CD4-positive, alpha-beta T cell treated with Interleukin-4 for 1 hour (primary cell): ENCODE measurements around the gene TPCN2.

Experiments
- DNase-seq, 2 donors: peaks; one replicate each; pipeline ENCODE4 v3.0.0-alpha.2; 2020 to 2022

The TPCN2 gene

DNA sequence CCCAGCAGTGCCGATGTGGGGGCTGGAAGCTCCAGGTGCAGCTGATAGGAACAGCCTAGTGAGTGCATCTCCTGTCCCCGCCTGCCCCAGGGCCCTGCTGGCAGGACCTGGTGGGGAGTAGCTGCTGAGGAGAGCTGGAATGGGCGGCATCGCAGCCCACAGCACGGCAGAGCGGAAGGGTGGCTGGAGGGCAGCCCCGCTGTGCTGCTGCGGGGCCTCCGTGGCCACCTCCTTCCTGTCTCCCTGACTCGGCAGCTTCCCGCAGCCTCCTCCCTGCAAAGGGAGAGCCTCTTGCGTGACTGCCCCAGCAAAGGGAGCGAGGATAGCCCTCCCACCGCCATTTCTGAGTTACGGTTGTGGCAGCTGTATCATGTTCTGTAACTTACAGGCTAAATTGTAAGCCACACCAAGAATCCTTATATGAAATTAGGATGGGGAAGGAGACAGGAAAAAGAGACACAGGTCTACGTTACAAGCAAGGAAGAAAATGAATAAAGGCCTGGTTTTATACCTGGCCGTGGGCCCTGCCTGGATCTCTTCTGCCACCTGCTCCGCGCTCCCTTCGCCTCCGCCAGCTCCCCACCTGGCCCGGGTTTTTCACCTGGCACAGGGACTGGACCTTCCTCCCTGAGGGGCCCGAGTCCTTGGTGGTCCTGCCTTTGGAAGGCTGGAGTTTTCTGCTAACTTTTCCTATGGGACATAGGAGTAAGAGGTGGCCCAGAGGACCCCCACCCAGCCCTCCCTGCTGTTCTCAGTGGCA lies 10.0 kb downstream of the TPCN2 start:
- DNase-seq, result no peak

GRCh38 chr11:69059429-69059828 lies 10.7 kb downstream of the TPCN2 start:
- no peak for DNase-seq

DNA sequence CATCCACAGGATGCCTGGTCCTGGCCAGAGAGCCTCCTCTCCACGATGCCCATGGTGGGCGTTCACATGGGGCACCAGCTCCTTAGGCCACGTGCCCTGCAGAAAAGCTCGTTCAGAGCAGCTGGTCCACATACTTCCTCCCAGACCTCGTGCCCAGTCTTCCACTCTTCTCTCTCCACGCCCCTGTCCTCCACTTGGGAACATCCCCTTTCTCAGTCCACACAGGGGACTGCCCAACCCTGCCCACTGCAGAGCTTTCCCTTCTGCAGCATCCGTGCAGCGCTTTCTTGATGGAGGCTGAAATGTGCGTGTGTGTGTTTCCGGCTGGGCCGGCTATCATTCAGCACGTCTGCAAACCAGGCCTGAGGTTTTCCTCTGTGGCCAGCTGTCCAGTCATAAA lies 11.3 kb downstream of the TPCN2 start:
- no peak for DNase-seq

- DNase-seq, result no peak
These were observed 12.3 kb downstream of the TPCN2 start for GRCh38 chr11:69060806-69061712.

DNA sequence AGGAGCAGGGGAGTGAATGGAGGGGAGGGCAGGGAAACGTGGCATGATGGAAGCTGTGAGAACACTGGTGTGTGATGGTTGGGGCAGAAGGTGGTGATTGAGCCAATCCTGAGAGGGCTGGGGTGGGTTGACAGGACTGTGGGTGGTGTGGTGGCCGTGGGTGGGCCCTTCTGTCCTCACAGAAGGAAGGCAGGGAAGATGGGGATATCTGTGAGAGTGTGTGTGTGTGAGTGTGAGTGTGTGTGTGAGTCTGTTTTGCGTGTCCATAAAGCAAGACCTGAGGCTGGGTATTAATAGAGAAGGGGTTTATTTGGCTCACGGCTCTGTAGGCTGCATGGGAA lies 13.0 kb downstream of the TPCN2 start:
- no peak for DNase-seq

DNA sequence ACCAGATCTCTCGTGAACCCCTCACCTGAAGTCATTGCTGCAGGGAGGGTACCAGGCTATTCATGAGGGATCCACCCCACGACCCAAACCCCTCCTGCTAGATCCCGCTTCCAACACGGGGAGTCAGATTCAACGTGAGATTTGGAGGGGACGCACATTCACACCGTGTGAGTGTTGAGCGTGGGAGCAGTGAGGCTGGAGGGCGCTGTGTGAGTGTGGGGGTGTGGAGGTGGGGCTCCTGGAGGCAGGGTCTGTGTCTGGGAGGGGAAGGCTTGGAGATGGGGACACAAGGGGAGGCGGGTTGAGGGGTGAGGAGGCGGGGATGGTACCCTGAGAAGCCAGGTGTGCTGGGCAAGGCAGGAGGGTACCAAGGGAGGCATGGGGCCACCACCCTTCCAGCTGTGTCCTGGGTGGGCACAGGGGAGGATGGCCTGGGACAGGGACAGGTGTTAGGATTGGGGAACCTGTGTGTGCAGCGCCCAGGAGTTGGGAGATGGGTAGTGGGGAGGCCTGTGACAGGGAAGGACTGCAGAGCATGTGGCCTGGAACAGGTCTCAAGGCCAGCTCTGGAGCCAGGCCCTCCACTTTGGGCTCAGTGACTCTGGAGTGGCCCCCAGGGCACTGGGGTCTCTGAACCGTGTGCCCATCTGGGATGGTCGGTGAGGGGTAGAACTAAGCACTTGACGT lies 13.6 kb downstream of the TPCN2 start:
- DNase-seq, result no peak

DNA sequence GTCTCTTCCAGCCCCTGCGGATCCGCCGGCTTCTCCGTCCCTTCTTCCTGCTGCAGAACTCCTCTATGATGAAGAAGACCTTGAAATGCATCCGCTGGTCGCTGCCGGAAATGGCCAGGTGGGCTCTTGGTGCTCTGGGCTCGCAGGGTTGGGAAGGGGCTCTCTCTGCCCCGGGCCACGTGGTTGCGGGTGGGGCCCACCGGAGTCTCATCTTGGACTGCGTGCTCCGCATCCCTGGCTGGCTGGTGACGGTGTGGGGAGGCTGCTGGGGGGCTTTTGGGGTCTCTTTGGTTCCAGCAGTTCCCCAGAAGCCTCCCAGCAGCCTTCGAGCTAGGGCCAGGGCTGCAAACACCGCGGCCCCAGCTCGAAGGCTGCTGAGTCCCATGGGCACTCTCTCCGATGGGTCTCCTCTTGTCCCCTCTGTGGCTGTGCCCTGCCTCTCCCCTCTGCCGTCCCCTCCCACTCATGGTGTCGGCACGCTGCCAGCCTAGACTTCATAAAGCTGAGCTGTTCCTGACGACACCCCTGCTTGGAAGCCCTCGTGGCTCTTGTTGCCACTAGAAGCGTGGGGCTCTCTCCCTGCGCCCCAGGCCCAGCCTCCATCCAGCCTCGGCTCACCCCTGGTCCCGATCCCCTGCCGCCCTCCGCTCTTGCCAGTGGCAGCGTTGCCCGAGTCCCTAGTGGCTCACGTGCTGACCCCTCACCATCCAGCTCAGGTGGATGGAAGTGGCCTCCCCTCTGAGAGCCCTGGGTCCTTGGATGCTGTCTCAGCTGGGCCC lies 14.3 kb downstream of the TPCN2 start:
- DNase-seq, result no peak

- DNase-seq, result no peak
These were observed 15.0 kb downstream of the TPCN2 start for GRCh38 chr11:69063652-69064260.

GRCh38 chr11:69064394-69064957 lies 15.7 kb downstream of the TPCN2 start:
- no peak for DNase-seq

DNA sequence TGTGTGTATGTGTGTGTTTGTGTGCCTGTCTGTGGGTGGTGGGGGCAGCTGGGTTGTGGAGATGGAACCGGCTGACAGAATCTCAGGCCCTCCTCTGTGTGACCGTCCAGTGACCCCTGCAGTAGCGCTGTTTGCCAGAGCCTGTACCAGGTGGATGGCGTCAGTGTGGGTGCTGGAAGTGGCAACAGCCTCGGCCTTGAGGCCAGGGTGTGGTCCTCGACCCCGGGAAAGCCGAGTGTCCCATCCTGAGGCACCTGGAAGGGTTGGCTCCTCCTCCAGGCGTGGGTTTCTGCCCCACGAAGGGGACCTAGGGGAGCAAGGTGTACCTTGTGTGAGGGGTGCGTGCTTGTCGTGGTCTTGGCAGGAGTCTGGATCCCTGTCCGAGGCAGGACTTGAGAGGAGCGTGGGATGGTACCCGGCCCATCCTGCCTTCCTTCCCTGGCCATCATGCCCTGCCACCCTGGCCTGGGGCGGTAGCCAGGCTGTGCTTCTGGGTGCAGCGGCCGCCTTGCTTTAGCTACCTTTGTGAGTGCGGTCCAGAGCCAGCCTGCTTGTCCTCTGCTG lies 16.5 kb downstream of the TPCN2 start:
- no peak for DNase-seq

DNA sequence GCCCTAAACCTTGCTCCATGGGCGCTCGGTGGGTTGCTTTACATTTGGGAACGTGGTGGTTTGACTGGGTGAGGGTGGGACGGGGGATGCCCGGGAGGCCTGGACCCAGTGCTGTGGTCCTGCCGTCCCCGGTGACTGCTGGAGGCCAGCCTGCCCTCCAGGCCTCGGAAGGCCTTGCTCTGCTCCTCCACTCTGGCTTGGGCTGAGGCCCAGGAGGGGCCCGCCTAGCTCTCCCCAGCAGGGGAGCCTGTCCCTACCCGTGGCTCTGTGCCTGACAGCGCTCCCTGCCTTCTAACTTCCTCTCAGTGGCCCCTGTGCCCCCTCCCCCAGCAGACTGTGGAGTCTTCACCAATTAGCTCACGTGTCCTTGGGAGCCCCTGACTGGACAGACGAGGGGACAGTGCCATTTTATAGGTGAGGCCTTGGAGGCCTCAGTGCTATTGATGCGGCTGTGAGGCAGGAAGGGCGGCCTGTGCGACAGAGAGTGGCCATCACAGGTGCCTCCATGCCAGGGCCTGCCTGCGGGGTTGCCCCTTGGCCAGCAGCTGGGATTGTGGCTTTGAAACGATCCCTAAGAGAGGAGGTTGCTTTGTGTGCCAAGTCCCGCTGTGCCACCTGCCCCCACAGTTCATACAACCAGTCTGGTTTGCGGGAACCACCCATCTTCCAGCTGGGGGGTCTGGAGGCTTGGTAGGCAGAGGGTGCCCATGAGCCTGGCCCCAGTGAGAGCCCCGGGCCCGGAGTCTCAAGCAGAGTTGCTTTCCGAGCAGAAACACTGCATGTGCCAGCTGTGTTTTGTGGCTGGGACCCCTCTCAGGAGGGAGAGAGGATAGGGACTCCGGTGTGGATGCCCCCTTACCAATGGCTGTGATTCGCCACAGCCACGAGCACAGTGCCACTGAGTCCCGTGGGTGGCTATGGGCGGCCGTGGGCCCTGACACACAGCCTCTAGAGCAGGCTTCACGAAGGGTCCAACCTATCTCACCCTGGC lies 17.7 kb downstream of the TPCN2 start:
- DNase-seq, result no peak

DNA sequence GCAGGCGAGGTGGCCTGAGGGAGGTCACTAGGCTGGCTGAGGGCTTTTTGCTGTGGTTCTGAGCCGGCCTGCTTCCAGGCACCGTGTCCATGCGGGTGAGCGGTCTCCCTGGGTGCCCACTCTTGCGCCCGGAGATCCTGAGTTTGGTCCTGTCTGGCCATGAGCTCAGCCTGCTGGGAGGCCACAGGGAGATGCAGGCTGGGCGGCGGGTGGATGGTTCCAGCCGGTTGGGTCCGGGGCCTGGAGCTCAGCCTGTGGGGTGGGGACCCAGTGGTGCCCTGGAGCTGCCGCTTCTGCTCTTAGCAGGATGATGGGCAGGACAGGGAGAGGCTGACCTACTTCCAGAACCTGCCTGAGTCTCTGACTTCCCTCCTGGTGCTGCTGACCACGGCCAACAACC lies 18.5 kb downstream of the TPCN2 start:
- DNase-seq, result no peak

DNA sequence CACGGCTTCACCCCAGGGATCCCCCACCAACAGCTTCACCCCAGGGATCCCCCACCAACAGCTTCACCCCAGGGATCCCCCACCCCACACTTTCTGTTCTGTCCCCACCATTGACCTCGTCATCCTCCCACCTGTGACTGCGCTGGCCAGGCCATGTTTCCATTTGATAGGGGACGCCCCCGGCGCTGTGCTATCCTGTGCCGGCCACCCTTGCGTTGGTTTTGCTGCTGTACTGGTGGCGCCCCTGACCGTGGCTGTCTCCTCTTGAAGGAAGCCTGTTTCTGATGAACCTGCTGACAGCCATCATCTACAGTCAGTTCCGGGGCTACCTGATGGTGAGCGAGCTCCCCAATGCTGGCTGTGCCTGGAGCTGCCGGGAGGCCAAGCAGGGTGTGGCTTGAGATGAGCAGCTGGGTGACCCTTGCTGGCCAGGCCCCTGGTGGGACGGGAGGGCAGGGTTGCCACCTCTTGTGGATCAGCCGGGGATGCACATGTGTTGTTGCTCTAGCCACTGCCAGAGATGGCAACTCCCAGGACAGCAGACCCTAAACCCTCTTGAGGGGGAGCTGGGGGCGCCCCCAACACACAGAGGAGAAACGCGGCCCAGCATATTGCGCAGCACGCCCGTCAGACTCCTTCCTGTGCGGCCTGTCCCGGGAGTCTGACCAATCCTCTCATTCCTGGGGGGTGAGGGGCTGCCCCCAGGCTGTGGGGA lies 22.5 kb downstream of the TPCN2 start:
- no peak for DNase-seq

GRCh38 chr11:69071956-69072355 lies 23.2 kb downstream of the TPCN2 start:
- no peak for DNase-seq

- DNase-seq, result no peak
These were observed 24.7 kb downstream of the TPCN2 start for GRCh38 chr11:69073469-69073868.

GRCh38 chr11:69074375-69075140 lies 25.8 kb downstream of the TPCN2 start:
- DNase-seq, result no peak

DNA sequence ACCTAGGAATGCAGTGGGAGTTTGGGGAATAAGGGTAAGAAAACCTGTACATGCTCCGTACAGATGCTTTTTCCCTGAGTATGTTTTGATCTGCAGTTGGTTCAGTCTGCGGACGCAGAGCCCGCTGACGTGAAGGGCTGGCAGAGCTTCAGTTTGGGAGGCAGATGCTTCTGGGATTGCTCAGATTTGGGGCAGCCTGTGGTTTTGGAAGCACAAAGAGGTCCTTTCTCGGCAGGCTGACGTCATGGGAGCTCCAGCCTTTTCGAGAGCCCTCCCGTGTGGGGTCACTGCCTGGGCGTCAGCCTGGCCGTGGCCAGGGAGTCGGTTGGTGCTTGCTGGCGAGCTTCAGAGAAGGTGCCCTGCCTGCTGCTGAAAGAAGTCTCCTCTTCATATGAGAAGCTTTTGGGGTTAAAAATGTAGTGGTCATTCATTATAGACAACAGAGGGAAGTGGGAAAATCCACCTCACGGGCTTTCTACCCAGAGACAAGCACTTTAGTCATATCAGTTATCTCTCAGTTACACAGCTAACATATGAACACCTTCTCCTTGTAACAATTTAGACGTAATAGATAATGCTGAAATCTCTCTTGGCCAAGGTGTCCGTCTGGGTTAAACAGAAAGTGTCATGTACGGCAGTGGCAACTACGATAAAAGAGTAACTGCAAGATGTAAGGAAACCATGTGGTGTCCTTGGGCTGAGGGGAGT lies 26.8 kb downstream of the TPCN2 start:
- no peak for DNase-seq

DNA sequence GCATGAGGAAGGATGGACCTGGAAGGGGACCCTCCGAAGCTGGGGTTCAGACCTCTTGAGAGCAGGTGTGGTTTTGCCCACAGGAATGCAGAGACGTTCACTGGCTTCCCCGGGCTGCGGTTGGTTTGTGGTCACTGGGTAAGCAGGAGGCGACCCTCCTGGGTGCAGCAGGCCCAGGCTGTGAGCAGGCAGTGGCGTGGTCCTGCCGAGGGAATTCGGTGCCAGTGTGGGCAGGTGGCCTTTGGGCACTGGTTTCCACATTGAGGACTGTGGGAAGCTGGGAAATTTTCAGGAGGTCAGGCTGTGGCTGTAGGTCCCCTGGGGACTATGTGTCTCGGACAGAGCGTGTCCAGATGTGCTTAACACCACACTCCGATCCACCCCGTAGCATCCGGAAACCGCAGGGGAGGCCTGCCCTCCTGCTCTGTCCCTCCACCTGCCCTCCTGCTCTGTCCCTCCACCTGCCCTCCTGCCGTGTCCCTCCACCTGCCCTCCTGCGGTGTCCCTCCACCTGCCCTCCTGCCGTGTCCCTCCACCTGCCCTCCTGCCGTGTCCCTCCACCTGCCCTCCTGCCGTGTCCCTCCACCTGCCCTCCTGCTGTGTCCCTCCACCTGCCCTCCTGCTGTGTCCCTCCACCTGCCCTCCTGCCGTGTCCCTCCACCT lies 27.5 kb downstream of the TPCN2 start:
- no peak for DNase-seq
